RWPE1 (cell line): ENCODE measurements around the gene LRRFIP1.

ENCODE experiments used
- CTCF ChIA-PET: fragments of 350-600 bp; sonication (Branson Sonifier 250); formaldehyde crosslinking; extraction: SDS; loops from one replicate; lab custom pipeline; 2021; lab: Yijun Ruan, JAX
- POLR2A ChIA-PET: fragments of 400-600 bp; formaldehyde crosslinking; extraction: SDS; loops from one replicate; lab custom pipeline; 2020; ENCODE audit warnings: antibody characterized with exemption; ENCODE audit not compliant: low non-redundant PET; lab: Yijun Ruan, JAX
- DNase-seq: peaks from one replicate; pipeline ENCODE4 v3.0.0; 2012; ENCODE audit warnings: low spot score
- H3K27ac ChIP-seq: fragments of 450-650 bp; 2 replicates; pipeline ENCODE4 v1.5.1; 2017
- TF ChIP-seq, protein P1 (sequence below): fragments of 450-650 bp; conservative IDR thresholded peaks from 2 replicates; pipeline ENCODE4 v1.5.1; 2017; ENCODE audit warnings: low read depth, mild to moderate bottlenecking

The LRRFIP1 gene

DNA sequence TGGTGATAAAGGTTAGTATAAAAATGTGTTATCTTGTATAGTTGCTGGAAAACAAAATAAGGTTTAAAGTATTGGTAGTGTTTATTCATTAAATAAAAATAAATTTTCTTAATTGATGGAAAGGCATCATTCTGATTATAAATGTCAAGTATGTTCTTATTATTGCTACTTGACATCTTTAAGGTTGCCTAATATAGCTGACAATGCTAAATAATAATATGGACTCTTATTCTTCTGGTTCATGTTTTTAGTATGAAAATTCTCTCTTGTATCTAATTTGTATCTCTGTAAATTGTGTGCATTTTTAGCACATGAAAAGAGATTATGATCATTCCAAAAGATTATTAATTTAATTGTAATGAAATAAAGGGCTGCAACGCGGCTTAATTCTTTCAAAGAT lies 196.2 kb downstream of the LRRFIP1 start:
- TF ChIP-seq, protein P1, sequence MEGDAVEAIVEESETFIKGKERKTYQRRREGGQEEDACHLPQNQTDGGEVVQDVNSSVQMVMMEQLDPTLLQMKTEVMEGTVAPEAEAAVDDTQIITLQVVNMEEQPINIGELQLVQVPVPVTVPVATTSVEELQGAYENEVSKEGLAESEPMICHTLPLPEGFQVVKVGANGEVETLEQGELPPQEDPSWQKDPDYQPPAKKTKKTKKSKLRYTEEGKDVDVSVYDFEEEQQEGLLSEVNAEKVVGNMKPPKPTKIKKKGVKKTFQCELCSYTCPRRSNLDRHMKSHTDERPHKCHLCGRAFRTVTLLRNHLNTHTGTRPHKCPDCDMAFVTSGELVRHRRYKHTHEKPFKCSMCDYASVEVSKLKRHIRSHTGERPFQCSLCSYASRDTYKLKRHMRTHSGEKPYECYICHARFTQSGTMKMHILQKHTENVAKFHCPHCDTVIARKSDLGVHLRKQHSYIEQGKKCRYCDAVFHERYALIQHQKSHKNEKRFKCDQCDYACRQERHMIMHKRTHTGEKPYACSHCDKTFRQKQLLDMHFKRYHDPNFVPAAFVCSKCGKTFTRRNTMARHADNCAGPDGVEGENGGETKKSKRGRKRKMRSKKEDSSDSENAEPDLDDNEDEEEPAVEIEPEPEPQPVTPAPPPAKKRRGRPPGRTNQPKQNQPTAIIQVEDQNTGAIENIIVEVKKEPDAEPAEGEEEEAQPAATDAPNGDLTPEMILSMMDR: no peak
- no peak for DNase-seq
- ChIA-PET CTCF (no interaction called here), POLR2A (no interaction called here)
- H3K27ac ChIP-seq: no peak overlapping the region

DNA sequence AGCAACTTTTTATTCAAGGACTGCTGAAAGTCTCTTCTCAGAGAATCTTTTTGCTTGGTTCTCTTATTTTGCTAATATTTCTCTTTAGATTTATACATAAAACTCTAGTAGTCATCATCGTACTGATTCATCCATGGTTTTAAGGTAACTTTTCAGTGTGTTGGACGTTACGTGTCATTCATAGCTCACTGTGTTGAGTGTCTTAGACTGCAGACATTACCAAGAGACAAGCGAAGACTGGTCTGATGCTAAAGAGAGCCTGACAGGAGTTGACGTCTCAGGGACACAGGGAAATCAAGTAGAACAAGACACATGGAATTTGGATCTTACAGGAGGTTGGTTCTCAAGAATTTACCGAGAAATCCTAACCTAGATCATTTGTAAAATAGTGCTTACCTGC lies 196.7 kb downstream of the LRRFIP1 start:
- TF ChIP-seq, protein P1: no peak
- no peak for DNase-seq
- ChIA-PET CTCF (no interaction called here), POLR2A (no interaction called here)
- no peak overlapping the region for H3K27ac ChIP-seq

DNA sequence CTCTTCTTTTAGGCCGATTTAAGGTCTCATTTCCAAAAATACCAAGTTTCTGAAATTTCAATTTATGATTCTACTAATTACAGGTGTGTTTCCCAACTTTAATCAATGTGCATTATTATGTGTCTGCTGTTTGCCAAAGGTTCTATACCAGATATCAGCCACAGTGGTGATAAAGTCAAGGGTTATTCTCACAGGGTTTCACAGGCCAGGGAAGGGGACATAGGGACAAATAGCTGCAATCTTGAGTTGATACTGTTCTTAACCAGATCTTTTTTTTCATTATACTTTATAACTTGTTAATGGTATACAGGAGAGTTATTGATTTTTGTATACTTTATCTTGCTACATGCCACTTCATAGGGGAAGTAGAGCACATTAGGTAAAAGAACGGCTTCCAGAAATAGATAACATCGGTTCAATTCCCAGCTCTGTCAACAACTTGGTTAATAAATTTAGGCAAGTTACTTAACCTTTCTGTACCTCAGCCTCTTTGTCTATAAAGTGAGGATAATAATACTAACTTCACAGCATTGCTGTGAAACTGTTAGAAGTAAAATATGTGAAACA lies 200.1 kb downstream of the LRRFIP1 start:
- no peak overlapping the region for H3K27ac ChIP-seq
- POLR2A ChIA-PET: no interaction called here
- TF ChIP-seq, protein P1: no peak
- CTCF ChIA-PET: no interaction called here
- no peak for DNase-seq
